Epithelial cell of proximal tubule (primary cell): ENCODE data around the gene BANF2. TPM values are rescaled to one million over a fixed set of nuclear protein-coding genes. Genes with fewer than 3 reads are reported as not detected.

Source experiments
- DNase-seq: peaks from one replicate; pipeline ENCODE4 v3.0.0-alpha.2; 2011; ENCODE audit warnings: low read depth
- H3K4me3 ChIP-seq: 2 replicates; pipeline ENCODE4 v1.5.1; 2011; ENCODE audit warnings: low read depth, mild to moderate bottlenecking, low read length
- CTCF ChIP-seq: conservative IDR thresholded peaks from 2 replicates; pipeline ENCODE4 v1.5.1; 2012; ENCODE audit warnings: low read depth, mild to moderate bottlenecking, low read length
- total RNA-seq: library from RNA; depleted of rRNA; stranded (reverse); fragments of >200 nt; gene quantifications from 2 replicates; pipeline ENCODE4 v1.2.3, GENCODE V29; 2015

BANF2 gene
- total RNA-seq, 1 donor from 2014 or later: not detected

- DNase-seq: no peak
- no peak for TF ChIP-seq CTCF
Measured at GRCh38 chr20:17665756-17666155, 34.0 kb upstream of the BANF2 start.

DNA sequence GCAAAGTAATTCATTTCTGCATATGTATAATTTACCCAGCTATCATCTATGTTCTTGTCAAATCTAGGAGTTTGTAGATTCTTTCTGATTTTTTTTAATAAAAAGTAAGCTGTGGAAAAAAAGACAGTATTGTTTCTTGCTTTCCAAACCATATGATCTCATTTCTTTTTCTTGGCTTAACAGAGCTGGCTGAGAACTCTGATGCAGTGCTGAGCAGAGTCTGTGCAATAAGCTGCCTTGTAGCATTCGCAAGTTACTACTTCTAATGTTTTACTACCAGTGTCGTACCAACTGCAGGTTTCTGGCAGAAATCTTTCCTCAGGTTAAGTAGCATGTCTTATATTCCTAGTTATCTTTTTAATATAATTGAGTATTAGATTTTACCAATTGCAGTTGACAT lies 33.3 kb upstream of the BANF2 start:
- no peak overlapping the region for H3K4me3 ChIP-seq
- no peak for TF ChIP-seq CTCF
- no peak for DNase-seq

More at GRCh38 chr20:17665756-17666155, 34.0 kb upstream of the BANF2 start:
- H3K4me3 ChIP-seq: no peak overlapping the region

- no peak overlapping the region for H3K4me3 ChIP-seq
- no peak for TF ChIP-seq CTCF
- DNase-seq: no peak
Measured at GRCh38 chr20:17667445-17667844, 32.3 kb upstream of the BANF2 start.

- no peak for TF ChIP-seq CTCF
- H3K4me3 ChIP-seq: no peak overlapping the region
- DNase-seq: no peak
Measured at GRCh38 chr20:17668432-17668831, 31.3 kb upstream of the BANF2 start.

DNA sequence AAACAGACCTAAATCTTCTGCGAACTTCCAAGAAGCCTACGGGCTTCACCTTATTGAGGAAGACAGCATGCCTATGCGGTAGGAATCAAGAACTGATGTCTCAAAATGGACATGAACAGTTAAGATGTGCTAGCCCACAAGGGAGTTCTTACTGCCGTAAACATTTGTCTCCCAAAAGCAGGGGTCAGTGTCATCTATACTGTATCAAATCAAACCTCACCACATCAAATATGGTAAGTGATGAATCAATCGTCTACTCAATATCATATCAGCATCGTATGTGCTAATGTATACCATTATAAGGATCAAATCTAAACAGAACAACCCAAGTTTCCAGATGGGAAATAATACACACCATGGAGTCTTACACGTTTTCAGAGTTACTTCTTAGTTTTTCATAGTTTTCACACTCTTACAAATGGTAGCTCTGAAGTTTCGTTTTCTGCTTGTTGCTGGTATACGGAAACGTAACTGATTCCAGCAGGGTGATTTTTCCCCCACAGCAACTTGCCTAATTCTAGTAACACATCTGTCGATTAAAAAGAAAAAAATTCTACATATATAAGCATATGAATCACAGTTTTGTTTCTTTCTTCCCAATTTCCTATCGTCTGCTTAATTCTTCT lies 30.3 kb upstream of the BANF2 start:
- TF ChIP-seq CTCF: no peak

GRCh38 chr20:17671011-17671410 lies 28.8 kb upstream of the BANF2 start:
- no peak overlapping the region for H3K4me3 ChIP-seq
- TF ChIP-seq CTCF: no peak
- DNase-seq: no peak

More for the DNA sequence above, 30.3 kb upstream of the BANF2 start:
- no peak for DNase-seq
- no peak overlapping the region for H3K4me3 ChIP-seq

GRCh38 chr20:17671565-17671964 lies 28.2 kb upstream of the BANF2 start:
- no peak overlapping the region for H3K4me3 ChIP-seq
- TF ChIP-seq CTCF: no peak
- DNase-seq: no peak
